HG02588 (cell line): ENCODE data around the gene TDRD3.

Source experiments
- ATAC-seq: cut with Tn5 transposase; IDR thresholded peaks from one replicate; pipeline ENCODE4 v1.9.1; 2021; ENCODE audit warnings: mild to moderate bottlenecking, moderate library complexity; ENCODE audit not compliant: unreplicated experiment

TDRD3 gene

DNA sequence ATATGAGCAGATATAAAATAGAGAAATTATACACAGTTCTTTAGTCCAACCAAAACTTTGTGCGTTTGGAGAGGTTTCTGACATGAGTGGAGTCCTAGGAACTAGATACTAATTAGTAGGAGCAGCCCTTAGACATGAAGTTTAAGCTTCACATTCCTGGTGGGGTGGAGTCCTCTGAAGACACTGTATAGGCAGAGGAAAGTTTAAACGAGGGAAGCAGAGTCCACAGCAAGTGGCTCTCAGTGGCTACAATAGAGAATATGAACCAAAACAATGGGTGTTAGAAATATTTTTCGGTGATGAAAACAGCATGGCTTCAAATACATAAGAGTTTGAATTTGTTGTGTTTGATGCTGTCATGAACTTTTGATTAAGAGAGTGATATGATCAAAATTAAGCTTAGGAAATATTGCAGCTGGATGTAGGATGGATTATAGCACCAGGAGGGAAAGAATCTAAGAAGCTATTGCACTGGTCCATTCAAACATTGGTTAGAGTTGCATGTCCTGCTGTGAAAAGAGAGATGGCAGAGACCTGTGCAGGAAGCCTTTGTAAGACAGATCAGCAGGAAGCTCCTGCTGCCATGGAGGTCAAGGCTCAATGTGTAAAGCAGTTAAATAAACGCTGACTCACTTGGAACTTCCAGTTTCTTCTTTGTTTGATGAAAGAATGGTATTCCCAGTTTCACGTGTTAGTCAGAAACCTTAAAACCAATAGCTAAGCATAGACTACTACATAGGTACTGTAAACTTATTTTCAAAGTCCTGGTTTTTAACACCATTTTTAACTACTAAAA is 175.2 kb downstream of the TDRD3 start:
- no peak for ATAC-seq

DNA sequence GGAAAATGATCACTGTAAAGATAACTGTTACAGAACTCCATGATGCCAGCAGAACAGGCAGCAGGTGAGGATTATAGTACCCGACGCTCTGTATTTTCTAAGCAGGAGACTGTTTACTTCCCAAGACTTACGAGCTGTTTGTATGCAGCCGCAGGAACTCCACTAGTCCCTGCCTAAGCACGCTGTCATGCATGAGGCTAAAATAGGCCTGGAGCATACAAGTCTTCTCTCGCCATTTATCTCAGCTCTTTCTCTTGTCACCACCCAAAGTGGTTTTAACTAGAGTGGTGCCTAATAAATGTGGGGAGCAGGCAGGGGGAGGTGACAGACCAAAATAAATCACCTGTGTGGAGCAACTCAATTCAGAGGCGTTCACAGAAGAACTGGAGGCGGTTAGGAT is 175.8 kb downstream of the TDRD3 start:
- ATAC-seq, result no peak

DNA sequence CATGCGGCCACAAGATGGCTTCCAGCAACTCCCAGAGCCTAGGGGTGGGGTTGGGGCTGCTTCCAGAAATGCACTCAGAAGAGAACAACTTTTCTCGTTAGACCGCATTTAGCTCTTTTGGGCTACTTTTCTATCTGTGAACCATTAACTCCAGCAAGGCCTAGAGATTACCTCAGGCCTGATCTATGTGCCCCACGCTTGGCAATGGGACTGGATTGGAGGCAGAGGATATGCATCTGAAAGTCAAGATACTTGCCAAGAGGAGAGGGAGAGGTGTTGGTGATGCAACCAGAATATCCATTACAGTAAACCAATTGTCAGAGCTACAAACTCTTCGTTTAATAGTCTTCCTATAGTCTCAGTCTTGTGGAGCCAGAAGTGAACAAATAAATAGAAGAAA is 177.7 kb downstream of the TDRD3 start:
- no peak for ATAC-seq

DNA sequence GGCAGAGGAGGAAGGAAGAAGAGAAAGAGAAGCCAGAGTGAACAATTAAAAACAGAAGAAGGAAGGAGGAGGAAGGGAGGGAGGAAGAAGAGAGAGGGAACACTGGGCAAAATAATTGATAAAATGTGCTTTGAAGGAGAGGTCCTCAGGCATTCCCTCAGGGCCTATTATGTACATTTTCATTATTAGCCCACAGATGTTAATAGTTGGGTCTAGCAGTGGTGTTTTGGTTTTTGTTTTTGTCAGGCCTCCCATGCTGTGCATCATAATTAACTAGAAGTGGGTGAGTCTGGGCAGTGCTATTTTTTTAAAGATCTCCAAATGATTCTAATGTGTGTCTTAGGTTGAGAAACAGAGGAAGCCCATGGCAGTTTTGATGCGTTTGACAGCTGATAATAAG is 178.1 kb downstream of the TDRD3 start:
- no peak for ATAC-seq

DNA sequence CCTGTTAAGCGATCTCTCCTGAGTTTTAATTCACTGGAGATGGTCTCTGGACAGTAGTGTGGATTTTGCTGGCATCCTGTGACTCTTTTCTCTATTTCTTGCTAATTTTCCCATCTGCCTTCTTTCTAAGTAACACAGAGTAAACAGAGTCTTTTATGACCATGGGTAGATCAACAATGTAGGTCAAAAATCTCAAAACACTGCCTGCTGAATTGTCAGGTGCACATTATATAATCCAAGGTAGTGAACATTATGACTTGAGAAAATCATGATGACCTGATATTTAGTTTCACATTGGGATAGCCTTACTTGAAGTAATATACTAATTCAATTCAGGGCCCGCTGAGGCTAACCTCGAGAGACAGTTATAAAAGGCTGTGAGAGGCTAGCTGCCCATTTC is 180.7 kb downstream of the TDRD3 start:
- ATAC-seq, result no peak

DNA sequence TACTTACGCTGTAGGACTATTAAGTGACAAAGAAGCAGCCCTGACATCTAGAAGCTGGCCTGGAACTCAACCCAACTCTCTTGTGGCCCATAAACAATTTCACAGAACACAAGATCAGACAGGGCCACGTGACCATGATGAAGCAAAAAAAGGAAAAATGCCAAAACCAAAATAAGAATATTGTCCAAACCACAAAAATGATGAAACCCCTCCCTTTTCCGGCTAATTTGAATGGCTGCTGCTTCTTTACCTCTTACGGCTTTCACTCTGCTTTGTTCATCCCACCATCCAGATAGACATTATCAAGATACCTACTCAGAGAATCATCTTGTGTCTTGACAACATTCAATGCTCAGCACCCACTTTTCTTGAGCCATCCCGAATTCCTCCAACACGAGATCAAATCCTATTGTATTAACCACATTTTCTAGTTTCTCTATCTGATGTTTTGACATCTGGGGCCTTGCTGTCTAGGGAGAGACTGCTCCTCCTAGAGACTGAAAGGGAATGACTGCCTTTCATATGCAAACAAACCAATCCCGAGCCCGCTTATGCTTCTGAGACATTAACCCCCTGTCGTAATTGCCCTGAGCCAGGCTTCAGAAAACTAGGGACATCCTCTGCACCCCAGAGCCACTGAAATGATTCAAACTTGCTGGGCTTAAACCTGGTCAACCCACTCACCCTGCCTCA is 186.3 kb downstream of the TDRD3 start:
- ATAC-seq, result no peak

DNA sequence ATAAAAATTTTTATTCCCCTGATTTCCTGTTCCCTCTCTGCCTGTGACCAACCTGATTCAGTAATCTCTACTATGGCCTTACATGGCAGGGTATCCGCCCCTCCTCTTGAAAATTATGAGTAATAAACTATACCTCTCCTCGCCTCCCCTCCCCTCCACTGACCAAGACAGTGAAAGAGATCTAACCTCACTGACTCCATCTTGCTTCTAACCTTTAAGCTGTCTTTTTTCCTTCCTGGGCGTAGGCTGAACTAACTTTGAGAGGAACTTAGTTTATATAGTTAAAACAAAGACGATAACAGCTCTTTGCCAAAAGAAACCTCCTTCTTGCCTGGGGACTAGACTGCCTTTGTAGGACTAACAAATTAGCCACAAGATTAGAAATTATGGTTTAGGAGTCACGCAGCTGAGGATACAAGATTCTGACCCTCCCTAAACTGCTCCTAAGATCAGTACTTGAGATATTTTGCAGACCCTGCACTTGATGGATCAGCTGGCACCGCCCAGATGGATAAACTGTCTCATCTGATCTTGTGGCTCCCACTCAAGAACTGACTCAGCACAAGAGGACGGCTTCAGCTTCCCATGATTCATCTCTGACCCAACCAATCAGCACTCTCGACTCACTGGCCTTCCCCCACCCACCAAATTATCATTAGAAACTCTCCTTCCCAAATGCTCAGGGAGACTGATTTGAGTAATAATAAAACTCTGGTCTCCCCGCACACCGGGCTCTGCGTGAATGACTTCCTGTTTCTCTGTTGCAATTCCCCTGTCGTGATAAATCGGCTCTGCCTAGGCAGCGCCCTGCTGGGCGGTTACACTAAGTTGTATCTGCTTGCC is 187.1 kb downstream of the TDRD3 start:
- ATAC-seq, result no peak

DNA sequence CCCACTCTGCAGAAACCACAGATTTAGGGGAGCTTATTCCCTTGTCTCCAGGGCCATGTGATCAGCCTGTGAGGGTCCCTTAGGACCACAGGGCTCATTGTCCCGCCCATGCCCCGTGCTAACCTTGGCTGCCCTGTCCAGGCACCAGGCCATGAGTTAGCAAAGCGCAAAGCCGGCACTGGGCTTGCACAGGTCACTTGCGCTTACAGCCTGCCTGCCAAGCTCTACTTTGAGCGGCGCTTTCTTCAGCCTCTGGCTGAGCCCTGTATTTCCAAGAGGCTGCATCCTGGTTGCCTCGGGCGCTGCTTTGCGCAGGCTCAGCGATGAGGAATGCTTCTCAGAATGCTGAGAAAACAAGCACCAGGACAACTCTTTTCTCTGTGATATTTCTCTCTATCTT is 188.0 kb downstream of the TDRD3 start:
- ATAC-seq, result no peak

DNA sequence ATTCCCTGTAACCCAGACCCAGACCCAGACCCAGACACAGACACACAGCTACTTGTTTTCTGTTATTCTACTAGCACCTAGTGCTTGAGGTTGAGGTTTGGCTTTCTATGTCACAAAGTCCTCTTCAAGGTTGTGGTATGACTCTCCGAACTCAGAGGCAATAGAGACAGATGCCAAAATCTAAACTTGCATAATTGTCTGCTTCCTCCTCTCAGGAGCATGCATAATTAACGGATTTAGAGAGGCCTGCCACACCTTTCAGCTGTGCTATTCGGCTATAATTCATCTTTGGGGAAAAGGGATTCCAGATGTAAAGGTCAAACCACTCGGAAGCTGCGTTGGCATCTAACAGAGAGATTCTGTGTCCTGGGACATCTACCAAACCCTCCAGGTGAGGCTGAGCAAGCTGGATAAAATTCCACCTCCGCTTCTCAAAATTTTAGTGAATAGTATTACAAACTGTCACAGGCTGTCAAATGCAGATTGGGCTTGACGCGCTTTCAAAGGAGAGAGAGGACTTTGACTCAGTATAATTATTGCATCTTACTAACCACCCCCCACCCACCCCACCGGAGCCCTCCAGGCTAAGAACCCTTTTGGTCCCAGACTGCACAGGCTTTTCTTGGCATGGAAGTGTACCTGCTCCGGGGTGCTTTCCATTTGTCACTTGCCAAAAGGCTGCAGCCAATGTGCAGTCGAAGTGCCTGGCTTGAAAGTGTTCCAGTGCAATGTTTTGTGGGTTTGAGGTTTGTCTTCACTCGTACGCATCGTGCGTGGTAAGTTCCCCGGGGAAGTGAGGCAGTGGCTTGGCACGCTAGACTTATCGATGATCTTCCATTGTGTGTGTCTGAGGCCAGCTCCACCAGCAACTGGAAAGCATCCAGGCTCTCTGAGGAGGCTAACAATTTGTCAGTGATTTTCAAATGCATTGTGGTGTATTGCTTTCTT is 194.1 kb downstream of the TDRD3 start:
- no peak for ATAC-seq

DNA sequence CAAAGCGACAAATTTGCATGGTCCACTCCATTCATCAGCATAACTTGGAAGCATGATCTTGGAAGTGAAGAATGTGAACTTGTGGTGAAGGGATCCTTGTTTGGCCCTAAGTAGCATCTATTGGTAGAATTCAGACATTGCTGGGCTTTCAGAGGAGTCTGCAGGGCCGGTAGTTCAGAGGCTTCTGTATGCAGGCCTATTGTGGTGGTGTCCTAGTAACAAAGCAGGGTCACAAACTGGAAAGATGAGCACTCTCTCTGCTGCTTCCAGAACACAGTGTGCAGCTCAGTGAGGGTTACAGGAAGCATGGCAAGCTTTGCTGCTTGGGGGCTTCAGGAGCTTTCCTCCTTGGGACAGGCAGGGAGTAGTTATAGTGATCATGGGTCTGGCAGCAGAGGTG is 206.0 kb downstream of the TDRD3 start:
- no peak for ATAC-seq

DNA sequence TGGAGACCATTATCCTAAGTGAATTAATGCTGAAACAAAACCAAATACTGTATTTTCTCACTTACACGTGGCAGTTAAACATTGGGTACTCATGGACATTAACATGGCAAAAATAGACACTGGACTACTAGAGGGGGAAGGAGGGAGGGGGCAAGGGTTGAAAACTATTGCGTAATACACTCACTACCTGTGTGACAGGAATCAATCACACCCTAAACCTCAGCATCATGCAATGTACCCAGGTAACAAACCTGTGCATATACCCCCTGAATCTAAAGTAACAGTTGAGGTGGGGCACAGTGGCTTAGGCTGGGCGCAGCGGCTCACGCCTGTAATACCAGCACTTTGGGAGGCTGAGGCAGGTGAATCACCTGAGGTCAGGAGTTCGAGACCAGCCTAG is 207.0 kb downstream of the TDRD3 start:
- ATAC-seq, result no peak

DNA sequence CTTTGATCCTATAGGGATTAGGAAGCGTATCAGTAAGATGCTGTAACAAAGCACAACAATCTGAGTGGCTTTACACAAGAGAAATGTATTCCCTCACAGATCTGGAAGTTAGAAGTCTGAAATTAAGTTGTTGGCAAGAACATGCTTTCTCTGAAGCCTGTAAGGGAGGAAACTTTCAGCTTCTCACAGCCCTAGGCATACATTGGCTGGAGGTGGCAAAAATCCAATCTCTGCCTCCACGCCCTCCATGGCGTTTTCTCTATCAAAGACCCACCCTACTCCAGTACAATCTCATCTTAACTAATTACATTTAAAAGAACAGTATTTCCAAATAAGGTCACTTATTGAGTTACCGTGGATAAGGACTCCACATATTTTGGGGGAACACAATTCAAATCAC is 211.9 kb downstream of the TDRD3 start:
- ATAC-seq, result no peak

DNA sequence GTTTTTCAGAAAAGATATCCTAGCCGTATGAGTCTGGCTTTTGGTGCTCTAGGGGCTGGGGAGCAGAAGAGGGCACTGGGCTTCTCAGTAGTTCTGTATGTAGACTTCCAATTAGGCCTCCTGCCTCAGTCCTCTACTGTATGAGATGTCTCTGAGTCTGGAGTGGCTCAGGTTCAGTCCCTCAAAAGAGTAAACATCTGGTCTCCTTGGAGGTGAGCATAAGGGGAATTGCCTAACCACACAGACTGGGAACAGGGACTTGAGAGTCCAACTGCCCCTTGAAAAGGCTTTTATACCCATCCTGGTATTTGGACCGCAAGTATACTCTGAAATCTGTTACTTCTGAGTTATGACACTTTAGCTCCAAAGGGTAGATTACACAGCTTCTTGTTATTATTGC is 214.5 kb downstream of the TDRD3 start:
- ATAC-seq, result no peak

DNA sequence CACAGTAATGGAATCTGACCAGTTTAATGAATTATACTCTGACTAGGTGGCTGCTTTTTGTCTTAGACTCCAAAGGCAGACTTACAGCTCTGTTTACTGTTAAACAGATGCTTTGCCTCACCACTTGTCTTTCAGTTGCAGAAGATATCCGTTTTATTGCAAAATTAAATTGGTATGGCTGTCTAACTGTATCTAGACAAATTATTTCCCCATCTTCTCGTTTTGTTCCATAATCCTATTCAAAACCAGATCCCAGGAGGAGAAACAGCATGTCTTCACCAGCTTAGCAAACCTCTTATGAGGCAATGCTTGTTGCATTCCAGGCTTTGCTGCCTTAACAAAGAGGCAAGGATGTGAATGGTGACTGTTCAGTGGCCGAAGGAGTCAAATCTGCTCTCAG is 215.6 kb downstream of the TDRD3 start:
- no peak for ATAC-seq

DNA sequence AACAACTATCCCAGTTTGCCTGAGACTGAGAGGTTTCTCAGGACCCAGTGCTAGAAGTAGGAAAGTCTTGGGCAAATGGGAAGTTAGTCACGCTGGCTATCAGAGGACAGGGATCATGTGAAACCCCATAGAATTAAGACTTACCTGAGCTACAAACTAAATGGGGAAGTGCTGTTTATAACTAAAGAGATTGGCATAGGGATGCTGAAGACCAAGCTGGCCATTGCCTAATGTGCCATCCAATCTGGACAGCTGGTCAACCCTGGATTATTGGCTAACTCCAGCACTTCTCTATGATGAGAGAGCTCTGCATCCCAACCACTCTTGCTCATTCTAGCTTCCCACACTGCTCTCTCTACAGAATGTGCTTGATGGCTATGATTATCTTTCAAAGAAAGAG is 216.1 kb downstream of the TDRD3 start:
- no peak for ATAC-seq

DNA sequence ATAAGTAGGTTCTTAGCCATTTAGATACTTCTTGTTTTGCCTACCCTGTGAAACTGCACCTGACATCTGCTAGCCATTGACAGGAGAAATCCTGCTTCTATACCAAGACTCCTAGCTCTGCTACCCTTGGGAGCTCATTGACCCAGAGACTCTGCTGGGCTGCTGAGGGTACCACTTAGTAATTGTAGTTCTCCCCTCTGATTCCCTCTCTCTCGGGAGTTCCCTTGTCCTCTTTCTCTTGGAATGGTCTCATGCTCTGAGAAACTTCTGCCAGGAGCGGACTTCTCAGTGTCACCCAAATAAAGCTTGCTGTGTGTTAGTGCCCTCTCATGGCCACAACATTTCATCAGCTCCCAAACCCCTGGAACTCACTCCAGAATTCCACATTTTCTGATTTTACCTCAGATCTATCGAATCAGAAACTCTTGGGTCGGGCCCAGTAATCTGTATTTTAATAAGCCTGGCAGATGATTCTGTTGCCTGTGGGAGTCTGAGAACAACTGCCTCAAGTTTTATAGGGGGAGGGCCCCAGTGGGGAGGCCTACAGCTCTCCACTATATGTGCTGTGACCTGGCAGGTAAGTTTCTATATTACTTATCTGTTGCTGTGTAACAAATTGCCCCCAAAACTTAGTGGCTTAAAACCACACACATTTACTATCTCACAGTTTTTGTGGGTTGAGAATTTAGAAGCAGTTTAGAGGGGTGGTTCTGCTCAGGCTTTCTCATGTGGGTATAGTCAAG is 221.1 kb downstream of the TDRD3 start:
- no peak for ATAC-seq

DNA sequence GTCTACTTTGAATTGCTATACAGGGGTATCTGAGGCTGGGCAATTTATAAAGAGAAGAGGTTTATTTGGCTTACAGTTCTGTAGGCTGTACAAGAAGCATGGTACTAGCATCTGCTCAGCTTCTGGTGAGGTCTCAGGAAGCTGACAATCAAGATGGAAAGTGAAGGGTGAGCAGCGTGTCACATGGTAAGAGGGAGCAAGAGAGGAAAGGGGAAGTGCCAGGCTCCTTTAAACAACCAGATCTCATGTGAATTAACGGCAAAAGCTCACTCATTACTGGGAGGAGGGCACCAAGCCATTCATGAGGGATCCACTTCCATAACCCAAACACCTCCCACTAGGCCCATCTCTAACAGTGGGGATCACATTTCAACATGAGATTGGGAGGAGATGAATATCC is 222.4 kb downstream of the TDRD3 start:
- no peak for ATAC-seq

DNA sequence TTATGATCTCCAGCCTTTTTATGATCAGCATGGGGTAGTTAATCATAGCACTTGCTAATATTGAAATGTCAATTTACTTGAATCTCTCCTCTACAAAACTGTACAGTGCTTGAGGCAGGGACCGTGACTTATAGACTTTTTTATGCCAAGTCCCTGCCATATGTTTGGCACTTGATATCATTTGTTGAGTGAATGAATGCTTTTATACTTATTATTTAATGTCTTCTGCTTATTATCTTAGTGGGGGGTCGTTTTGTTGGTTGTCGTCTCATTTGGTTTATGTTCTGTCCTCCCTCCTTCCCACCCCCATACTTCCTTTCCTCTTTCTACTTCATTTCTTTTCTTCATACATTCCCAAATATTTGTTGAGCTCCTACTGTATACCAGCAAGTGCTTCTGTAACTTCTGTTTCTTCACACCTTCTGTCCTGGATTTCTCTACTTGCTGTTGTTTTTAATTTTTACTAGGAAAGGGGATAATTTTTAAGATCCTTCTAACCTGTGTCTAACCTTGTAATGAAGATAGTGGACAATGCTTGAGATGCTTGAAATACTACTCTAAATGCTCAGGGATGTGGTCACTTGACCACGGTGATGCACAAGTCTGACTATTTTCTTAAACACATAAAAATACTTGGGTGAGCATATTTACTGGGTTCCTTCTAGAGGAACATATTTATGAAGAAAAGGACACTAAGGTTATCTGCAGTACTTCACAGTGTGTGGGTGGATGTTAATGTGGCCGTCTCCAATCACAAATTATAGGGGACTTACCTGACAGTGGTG is 223.8 kb downstream of the TDRD3 start:
- ATAC-seq, result no peak

DNA sequence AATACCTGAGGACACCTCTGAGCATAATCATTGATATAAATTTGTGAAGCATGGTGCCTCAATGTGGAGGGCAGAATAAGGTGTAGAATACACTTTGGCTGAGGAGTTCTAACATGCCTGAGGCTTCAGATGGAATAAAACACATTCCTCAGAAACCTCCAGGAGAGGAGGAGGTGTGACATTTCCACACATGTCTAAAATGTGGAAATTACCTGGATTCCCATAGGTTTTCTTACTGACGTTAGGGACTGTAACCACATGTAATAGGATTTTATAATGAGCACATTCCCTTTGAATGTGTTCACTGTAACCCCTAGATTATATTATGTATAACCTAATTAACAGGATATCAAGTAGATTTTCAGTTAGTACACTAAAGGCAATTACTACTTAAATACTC is 226.1 kb downstream of the TDRD3 start:
- no peak for ATAC-seq
